ENCODE measurements around the gene ALAS1. TPM values are rescaled to one million over a fixed set of nuclear protein-coding genes. Genes with fewer than 3 reads are reported as not detected.
A peak's percentile ranks its signal among the peaks of the same experiment; 100 is the strongest.

Gene ALAS1
- total RNA-seq, 6 donors from 2014 or later = 53.2 to 97.3 (median 74.0) TPM

DNA sequence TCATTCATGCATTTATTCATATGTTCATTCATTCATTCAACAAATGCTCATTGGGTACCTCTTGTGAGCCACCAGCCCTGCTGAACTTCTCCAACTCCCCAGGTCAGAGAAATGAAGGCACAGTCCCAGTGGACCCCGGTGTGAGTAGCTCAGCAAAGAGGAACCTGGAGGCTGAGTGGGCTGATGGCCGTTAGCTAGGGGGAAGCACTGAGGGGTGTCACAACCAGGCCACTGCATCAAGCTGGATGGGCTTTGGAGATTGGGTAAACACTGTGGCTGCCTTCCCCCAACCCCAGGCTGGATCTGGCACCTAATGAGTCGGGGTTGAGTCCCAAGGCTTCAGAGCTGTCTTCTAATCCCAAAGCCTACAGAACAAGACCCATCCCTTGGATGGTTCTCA is 12.1 kb upstream of the ALAS1 start:
- Histone ChIP-seq H3K27me3 (no peaks in the 10 kb centered on the region), H3K4me1 (peaks cover 10 to 17% (median 15%) of the 10 kb centered on the region in 4 donors), H3K27ac (no peak overlapping the region), H3K4me3 (no peak overlapping the region), H3K9me3 (no peaks in the 10 kb centered on the region), H3K36me3 (no peaks in the 10 kb centered on the region)
- 56 to 75% methylated on average over 3 of the region's 3 CpGs for WGBS, 2 donors
- TF ChIP-seq POLR2A (IDR thresholded peaks at IDR 0.05) (no peak), POLR2AphosphoS5 (IDR thresholded peaks at IDR 0.05) (no peak), EP300 (IDR thresholded peaks at IDR 0.05) (no peak)
- TF ChIP-seq, protein P1, sequence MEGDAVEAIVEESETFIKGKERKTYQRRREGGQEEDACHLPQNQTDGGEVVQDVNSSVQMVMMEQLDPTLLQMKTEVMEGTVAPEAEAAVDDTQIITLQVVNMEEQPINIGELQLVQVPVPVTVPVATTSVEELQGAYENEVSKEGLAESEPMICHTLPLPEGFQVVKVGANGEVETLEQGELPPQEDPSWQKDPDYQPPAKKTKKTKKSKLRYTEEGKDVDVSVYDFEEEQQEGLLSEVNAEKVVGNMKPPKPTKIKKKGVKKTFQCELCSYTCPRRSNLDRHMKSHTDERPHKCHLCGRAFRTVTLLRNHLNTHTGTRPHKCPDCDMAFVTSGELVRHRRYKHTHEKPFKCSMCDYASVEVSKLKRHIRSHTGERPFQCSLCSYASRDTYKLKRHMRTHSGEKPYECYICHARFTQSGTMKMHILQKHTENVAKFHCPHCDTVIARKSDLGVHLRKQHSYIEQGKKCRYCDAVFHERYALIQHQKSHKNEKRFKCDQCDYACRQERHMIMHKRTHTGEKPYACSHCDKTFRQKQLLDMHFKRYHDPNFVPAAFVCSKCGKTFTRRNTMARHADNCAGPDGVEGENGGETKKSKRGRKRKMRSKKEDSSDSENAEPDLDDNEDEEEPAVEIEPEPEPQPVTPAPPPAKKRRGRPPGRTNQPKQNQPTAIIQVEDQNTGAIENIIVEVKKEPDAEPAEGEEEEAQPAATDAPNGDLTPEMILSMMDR (IDR thresholded peaks at IDR 0.05) = no peak
- DNase-seq (no peak), ATAC-seq (ENCODE audit: low FRiP score in 2 of 2) (peak in 1 of 2 donors; percentile 35)

DNA sequence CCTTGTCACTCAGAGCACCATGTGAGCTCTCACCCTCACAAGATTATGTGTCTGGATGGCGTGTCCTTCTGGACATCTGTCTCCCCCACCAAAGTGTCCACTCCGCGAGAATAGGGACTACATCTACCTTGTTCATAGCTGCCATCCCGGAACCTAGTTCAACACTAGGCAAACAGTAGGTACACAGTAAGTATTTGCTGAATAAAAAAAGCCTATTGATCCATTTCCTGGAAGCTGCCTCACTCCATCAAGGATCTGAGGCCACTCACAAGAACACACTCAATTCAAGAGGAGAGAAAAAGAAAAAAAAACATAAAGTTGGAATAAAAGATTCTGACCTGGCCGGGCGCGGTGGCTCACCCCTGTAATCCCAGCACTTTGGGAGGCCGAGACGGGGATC is 11.2 kb upstream of the ALAS1 start:
- Histone ChIP-seq H3K27ac (no peak overlapping the region), H3K36me3 (no peaks in the 10 kb centered on the region), H3K9me3 (no peaks in the 10 kb centered on the region), H3K4me3 (no peak overlapping the region), H3K4me1 (peaks cover 17 to 23% (median 20%) of the 10 kb centered on the region in 4 donors), H3K27me3 (no peaks in the 10 kb centered on the region)
- ATAC-seq (ENCODE audit: low FRiP score in 2 of 2) (no peak), DNase-seq (no peak)
- WGBS, 2 donors = 84 to 87% methylated on average over 9 of the region's 9 CpGs
- TF ChIP-seq, protein P1 (IDR thresholded peaks at IDR 0.05) = no peak

DNA sequence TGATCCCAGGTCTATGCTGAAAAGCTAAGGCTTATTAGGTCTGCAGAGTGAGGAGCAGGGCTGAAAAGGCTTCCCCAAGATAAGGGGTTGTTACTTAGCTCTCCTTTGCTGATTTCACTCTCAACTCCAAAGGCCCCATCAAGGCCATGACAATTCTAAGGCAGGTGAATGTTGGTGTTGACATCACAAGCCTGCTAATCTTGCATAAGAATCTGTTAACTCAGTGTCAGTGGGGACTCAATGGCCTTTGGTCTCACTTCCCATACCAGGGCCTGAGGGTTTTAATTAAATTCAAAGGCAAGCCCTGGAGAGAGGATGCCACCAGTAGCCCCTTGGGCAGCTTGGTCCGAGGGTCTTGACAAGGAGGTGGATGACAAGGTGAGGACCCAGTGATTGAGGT is 9.4 kb upstream of the ALAS1 start:
- H3K4me3 ChIP-seq = no peak overlapping the region
- H3K27ac ChIP-seq = peak overlapping the region in 2 of 4 donors; percentile 23 to 70
- TF ChIP-seq, protein P1 (IDR thresholded peaks at IDR 0.05) = no peak
- no peak for TF ChIP-seq POLR2AphosphoS5 (IDR thresholded peaks at IDR 0.05)
- TF ChIP-seq EP300 (IDR thresholded peaks at IDR 0.05) = no peak
- no peak for TF ChIP-seq POLR2A (IDR thresholded peaks at IDR 0.05)
- no peaks in the 10 kb centered on the region for H3K36me3 ChIP-seq
- ATAC-seq (ENCODE audit: low FRiP score in 2 of 2) (no peak), DNase-seq (no peak)
- WGBS, 2 donors = 75 to 100% methylated on average over 1 of the region's 1 CpG
- no peaks in the 10 kb centered on the region for H3K9me3 ChIP-seq
- H3K27me3 ChIP-seq = no peaks in the 10 kb centered on the region
- peaks cover 17 to 23% (median 21%) of the 10 kb centered on the region in 4 donors for H3K4me1 ChIP-seq

DNA sequence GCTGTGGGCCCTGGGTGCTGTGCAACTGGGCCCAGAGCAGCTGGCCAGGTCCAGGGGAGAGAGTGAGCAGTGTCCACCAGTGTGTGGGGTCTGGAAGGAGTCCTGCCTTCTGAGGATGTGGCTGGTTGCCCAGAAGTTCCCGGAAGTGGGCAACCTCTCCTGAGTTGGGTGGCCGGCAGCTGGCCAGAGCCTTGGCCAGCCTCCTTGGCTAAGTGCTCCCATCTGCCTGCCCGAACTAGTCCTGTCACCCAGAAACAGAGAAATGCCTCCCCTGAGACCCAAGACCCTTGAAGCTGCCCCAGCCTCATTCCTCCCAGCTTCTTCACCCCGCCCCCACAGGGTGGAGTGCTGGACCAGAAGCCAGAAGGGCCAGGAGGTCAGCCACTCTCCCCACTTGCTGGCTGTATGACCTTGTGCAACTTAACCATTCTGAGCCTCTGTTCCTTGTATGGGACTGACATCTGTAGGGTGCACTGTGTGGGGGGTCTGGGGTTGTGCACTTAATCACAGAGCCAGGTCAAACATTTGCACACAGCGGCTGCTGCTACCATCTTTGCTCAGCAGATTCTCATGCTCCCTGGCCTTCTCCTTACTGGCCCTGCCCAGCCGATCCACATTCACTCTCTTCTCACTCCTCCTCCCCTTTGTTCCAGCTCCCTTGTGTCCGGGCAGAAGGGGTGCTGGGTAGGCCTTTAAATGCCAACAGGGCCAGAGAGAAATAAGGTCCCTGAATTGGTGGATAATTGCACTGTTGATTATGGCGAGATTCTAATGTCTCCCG is 7.5 kb upstream of the ALAS1 start:
- H3K4me1 ChIP-seq = peaks cover 31 to 41% (median 36%) of the 10 kb centered on the region in 4 donors
- peak in 1 of 4 donors; percentile 9 for TF ChIP-seq POLR2A (IDR thresholded peaks at IDR 0.05)
- no peak for TF ChIP-seq EP300 (IDR thresholded peaks at IDR 0.05)
- peak; percentile 50 to 84 for DNase-seq

DNA sequence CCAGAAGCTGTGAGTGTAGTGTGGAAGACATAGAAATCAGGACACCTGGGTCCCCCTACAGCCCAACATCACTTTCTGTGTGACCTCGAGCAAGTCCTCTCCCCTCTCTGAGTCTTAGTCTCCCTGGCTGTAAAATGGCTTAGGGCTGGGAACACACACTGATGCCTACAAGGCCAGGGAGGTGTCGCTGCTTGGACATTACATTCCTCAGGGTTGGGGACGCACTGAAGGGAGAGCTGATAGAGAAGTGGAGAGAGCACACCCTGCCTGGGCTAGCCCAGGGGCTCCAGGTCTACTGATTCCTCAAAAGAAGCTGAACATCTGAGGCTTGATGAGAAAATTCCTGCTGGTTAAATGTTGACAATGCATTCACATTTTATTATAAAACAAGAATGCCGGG is 6.3 kb upstream of the ALAS1 start:
- no peaks in the 10 kb centered on the region for H3K9me3 ChIP-seq
- H3K4me1 ChIP-seq = peaks cover 42 to 52% (median 48%) of the 10 kb centered on the region in 4 donors
- no peak for TF ChIP-seq EP300 (IDR thresholded peaks at IDR 0.05)
- no peak for TF ChIP-seq POLR2A (IDR thresholded peaks at IDR 0.05)
- TF ChIP-seq, protein P1 (IDR thresholded peaks at IDR 0.05) = no peak
- TF ChIP-seq POLR2AphosphoS5 (IDR thresholded peaks at IDR 0.05) = no peak
- DNase-seq (no peak), ATAC-seq (ENCODE audit: low FRiP score in 2 of 2) (no peak)
- peak overlapping the region in 2 of 4 donors; percentile 15 to 65 for H3K27ac ChIP-seq
- 76 to 88% methylated on average over 4 of the region's 4 CpGs for WGBS, 2 donors
- H3K36me3 ChIP-seq = no peaks in the 10 kb centered on the region
- H3K4me3 ChIP-seq = no peak overlapping the region
- H3K27me3 ChIP-seq = no peaks in the 10 kb centered on the region

More for the DNA sequence above, 7.5 kb upstream of the ALAS1 start:
- no peaks in the 10 kb centered on the region for H3K36me3 ChIP-seq
- H3K4me3 ChIP-seq = no peak overlapping the region
- 52 to 59% methylated on average over 9 of the region's 9 CpGs for WGBS, 2 donors
- H3K27ac ChIP-seq = peak overlapping the region; percentile 20 to 70 (median 54)
- no peaks in the 10 kb centered on the region for H3K9me3 ChIP-seq
- peak; percentile 36 to 61 for ATAC-seq (ENCODE audit: low FRiP score in 2 of 2)
- no peaks in the 10 kb centered on the region for H3K27me3 ChIP-seq
